ENCODE results near the gene BUD31. TPM values are rescaled to one million over a fixed set of nuclear protein-coding genes. Genes with fewer than 3 reads are reported as not detected.
A peak's percentile ranks its signal among the peaks of the same experiment; 100 is the strongest.

The BUD31 gene
- total and polyA plus RNA-seq, 2 of the 13 experiments (the other 11 are each of a cell fraction or from before 2014, with no cell fraction given): 35.1 to 79.1 TPM

DNA sequence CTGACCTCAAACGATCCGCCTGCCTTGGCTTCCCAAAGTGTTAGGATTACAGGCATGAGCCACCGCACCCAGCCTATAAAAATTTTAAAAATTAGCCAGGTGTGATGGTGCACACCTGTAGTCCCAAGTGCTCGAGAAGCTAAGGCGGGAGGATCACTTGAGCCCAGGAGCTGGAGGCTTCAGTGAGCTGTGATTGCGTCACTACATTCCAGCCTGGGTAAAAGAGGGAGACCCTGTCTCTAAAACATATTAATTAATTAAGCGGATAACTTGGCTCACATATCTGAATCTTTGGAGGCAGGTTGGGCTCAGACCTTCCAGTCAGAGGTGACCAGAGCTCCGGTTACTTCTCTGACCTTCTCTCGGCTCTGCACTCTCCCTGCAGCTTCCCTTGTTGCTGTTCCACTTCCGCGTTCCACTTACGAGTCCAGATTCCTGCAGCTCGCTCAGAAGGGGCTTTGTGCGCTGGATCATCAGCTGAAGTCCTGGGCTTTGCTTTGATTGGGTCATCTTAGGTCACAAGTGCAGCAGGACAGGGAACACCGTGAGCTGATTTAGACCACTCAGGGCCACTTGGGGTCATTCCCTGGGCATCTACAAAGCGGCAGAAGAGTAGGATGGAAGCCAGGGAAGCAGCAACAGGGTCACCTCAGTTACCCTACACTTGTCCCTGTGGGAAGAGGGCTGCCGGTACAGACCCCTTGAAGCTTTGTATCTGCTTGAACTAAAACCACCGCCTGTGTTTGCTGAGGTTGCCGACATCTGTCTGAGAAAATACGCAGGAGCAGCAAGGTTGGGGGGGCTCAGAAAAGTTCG is 36.3 kb upstream of the BUD31 start (continued):
- TF ChIP-seq PATZ1 (CRISPR knock-in tag; IDR thresholded peaks at IDR 0.05): peak; percentile 70
- no peak for TF ChIP-seq JUNB (CRISPR knock-in tag; IDR thresholded peaks at IDR 0.05; ENCODE audit: borderline replicate concordance)
- TF ChIP-seq, protein P1, sequence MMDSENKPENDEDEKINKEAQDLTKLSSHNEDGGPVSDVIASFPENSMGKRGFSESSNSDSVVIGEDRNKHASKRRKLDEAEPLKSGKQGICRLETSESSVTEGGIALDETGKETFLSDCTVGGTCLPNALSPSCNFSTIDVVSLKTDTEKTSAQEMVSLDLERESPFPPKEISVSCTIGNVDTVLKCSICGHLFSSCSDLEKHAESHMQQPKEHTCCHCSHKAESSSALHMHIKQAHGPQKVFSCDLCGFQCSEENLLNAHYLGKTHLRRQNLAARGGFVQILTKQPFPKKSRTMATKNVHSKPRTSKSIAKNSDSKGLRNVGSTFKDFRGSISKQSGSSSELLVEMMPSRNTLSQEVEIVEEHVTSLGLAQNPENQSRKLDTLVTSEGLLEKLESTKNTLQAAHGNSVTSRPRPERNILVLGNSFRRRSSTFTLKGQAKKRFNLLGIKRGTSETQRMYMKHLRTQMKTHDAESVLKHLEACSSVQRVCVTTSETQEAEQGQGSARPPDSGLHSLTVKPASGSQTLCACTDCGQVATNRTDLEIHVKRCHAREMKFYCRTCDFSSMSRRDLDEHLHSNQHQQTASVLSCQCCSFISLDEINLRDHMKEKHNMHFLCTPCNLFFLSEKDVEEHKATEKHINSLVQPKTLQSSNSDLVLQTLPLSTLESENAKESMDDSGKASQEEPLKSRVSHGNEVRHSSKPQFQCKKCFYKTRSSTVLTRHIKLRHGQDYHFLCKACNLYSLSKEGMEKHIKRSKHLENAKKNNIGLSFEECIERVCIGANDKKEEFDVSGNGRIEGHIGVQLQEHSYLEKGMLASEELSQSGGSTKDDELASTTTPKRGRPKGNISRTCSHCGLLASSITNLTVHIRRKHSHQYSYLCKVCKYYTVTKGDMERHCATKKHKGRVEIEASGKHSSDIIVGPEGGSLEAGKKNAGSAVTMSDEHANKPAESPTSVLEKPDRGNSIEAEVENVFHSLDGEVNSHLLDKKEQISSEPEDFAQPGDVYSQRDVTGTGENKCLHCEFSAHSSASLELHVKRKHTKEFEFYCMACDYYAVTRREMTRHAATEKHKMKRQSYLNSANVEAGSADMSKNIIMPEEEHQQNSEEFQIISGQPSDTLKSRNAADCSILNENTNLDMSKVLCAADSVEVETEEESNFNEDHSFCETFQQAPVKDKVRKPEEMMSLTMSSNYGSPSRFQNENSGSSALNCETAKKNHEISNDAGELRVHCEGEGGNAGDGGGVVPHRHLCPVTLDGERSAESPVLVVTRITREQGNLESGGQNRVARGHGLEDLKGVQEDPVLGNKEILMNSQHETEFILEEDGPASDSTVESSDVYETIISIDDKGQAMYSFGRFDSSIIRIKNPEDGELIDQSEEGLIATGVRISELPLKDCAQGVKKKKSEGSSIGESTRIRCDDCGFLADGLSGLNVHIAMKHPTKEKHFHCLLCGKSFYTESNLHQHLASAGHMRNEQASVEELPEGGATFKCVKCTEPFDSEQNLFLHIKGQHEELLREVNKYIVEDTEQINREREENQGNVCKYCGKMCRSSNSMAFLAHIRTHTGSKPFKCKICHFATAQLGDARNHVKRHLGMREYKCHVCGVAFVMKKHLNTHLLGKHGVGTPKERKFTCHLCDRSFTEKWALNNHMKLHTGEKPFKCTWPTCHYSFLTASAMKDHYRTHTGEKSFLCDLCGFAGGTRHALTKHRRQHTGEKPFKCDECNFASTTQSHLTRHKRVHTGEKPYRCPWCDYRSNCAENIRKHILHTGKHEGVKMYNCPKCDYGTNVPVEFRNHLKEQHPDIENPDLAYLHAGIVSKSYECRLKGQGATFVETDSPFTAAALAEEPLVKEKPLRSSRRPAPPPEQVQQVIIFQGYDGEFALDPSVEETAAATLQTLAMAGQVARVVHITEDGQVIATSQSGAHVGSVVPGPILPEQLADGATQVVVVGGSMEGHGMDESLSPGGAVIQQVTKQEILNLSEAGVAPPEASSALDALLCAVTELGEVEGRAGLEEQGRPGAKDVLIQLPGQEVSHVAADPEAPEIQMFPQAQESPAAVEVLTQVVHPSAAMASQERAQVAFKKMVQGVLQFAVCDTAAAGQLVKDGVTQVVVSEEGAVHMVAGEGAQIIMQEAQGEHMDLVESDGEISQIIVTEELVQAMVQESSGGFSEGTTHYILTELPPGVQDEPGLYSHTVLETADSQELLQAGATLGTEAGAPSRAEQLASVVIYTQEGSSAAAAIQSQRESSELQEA (CRISPR knock-in tag; IDR thresholded peaks at IDR 0.05; ENCODE audit: not compliant biosample characterization): no peak
- peak; percentile 57 for TF ChIP-seq RAD51 (IDR thresholded peaks at IDR 0.05; ENCODE audit: borderline replicate concordance)
- no peak for TF ChIP-seq SIX4 (CRISPR knock-in tag; IDR thresholded peaks at IDR 0.05)
- 0 out of 2 replicates have a peak, but pooled peaks have one; percentile 49 for TF ChIP-seq ZNF605 (CRISPR knock-in tag; IDR thresholded peaks at IDR 0.05)
- TF ChIP-seq TMF1 (CRISPR knock-in tag; IDR thresholded peaks at IDR 0.05; ENCODE audit: low read depth): no peak

Measured in HepG2 (cell line).